PC-9 (cell line): Measurements from ENCODE around the gene ZFYVE27. TPM values are rescaled to one million over a fixed set of nuclear protein-coding genes. Genes with fewer than 3 reads are reported as not detected.

Experiments used
- BruUV-seq: library from RNA; stranded (reverse); fragments of 400-500 nt; replicated peaks from 2 replicates; lab custom pipeline; 2021; lab: Mats Ljungman, UMichigan
- CTCF ChIA-PET: fragments of 300-600 bp; sonication (Branson Sonifier 250); formaldehyde crosslinking; loops from one replicate; lab custom pipeline; 2022; ENCODE audit warnings: antibody characterized with exemption; lab: Charles Lee
- POLR2A ChIA-PET: fragments of 300-600 bp; sonication (Branson Sonifier 250); formaldehyde crosslinking; loops from one replicate; lab custom pipeline; 2022; ENCODE audit warnings: antibody characterized with exemption; ENCODE audit not compliant: unreplicated experiment; lab: Charles Lee
- DNase-seq, 2 experiments: peaks; one replicate each; pipeline versions ENCODE4 v3.0.0 to v3.0.0-alpha.2; 2015 to 2022; ENCODE audit warnings: mixed read lengths in 1 of 2
- H2AFZ ChIP-seq: fragments of 200-600 bp; sonication (generic); 2 replicates; pipeline ENCODE4 v1.8.1; 2017; ENCODE audit warnings: antibody characterized with exemption
- H3F3A ChIP-seq: fragments of 200-600 bp; sonication (generic); 2 replicates; pipeline ENCODE4 v1.8.1; 2017; ENCODE audit warnings: antibody characterized with exemption, mild to moderate bottlenecking, low read depth; ENCODE audit not compliant: insufficient read depth
- H3K27ac ChIP-seq: fragments of 200-600 bp; sonication (generic); 2 replicates; pipeline ENCODE4 v1.6.1; 2016; ENCODE audit warnings: mixed run types
- H3K27me3 ChIP-seq: fragments of 200-600 bp; sonication (generic); 2 replicates; pipeline ENCODE4 v1.6.1; 2016; ENCODE audit warnings: low read depth, mixed run types; ENCODE audit not compliant: insufficient read depth
- H3K36me3 ChIP-seq: fragments of 200-600 bp; sonication (generic); 2 replicates; pipeline ENCODE4 v1.6.1; 2016; ENCODE audit warnings: low read depth, mixed run types
- H3K4me1 ChIP-seq: fragments of 200-600 bp; sonication (generic); replicated peaks from 2 replicates; pipeline ENCODE4 v1.6.1; 2016; ENCODE audit warnings: mixed run types; ENCODE audit not compliant: insufficient read depth
- H3K4me2 ChIP-seq: fragments of 200-600 bp; sonication (generic); 2 replicates; pipeline ENCODE4 v1.6.1; 2017; ENCODE audit warnings: mixed run types
- H3K4me3 ChIP-seq: fragments of 200-600 bp; sonication (generic); 2 replicates; pipeline ENCODE4 v1.6.1; 2016; ENCODE audit warnings: mixed run types
- H3K79me2 ChIP-seq: fragments of 200-600 bp; sonication (generic); 2 replicates; pipeline ENCODE4 v1.6.1; 2017; ENCODE audit warnings: low read depth, mixed run types
- H3K9me2 ChIP-seq: fragments of 200-600 bp; sonication (generic); 2 replicates; pipeline ENCODE4 v1.8.1; 2017; ENCODE audit warnings: mild to moderate bottlenecking; ENCODE audit not compliant: insufficient read depth
- H3K9me3 ChIP-seq: fragments of 200-600 bp; sonication (generic); 2 replicates; pipeline ENCODE4 v1.8.1; 2016; ENCODE audit warnings: low read depth; ENCODE audit not compliant: insufficient read depth
- H4K20me1 ChIP-seq: fragments of 200-600 bp; sonication (generic); 2 replicates; pipeline ENCODE4 v1.8.1; 2017; ENCODE audit not compliant: insufficient read depth
- EZH2 ChIP-seq: fragments of 200-600 bp; sonication (generic); IDR thresholded peaks from 2 replicates; pipeline ENCODE4 v1.8.0; 2017; ENCODE audit warnings: antibody characterized with exemption, low read depth
- intact Hi-C: fragments of 100-400 bp; cut with micrococcal nuclease; formaldehyde crosslinking; loops from one replicate; pipeline ENCODE4 v1.10.0; 2022; ENCODE audit not compliant: unreplicated experiment
- total RNA-seq: library from RNA; stranded (reverse); gene quantifications from 2 replicates; pipeline ENCODE4 v1.2.3, GENCODE V29; 2021
- TF ChIP-seq, protein P1 (sequence below): fragments of 200-600 bp; sonication (generic); conservative IDR thresholded peaks from 2 replicates; pipeline ENCODE4 v1.6.1; 2017; ENCODE audit warnings: mixed run types, antibody characterized with exemption, mild to moderate bottlenecking, moderate library complexity

ZFYVE27 gene
- total RNA-seq, 1 experiment from 2014 or later = 21.6 TPM

GRCh38 chr10:97773096-97773495 is 36.2 kb downstream of the ZFYVE27 start:
- BruUV-seq = no TSS peak
- no peak overlapping the region for H3K4me3 ChIP-seq
- H4K20me1 ChIP-seq = no peaks in the 10 kb centered on the region
- H3K9me2 ChIP-seq = no peaks in the 10 kb centered on the region
- no peaks in the 10 kb centered on the region for H3F3A ChIP-seq
- H2AFZ ChIP-seq = no peak overlapping the region
- intact Hi-C loops = no loop called here
- no peaks in the 10 kb centered on the region for H3K79me2 ChIP-seq
- H3K4me2 ChIP-seq = no peak overlapping the region
- CTCF ChIA-PET = no interaction called here
- H3K36me3 ChIP-seq = no peaks in the 10 kb centered on the region
- POLR2A ChIA-PET = no interaction called here
- H3K4me1 ChIP-seq = no peaks in the 10 kb centered on the region
- no peak for DNase-seq
- H3K27ac ChIP-seq = no peak overlapping the region
- no peaks in the 10 kb centered on the region for H3K27me3 ChIP-seq
- TF ChIP-seq, protein P1, sequence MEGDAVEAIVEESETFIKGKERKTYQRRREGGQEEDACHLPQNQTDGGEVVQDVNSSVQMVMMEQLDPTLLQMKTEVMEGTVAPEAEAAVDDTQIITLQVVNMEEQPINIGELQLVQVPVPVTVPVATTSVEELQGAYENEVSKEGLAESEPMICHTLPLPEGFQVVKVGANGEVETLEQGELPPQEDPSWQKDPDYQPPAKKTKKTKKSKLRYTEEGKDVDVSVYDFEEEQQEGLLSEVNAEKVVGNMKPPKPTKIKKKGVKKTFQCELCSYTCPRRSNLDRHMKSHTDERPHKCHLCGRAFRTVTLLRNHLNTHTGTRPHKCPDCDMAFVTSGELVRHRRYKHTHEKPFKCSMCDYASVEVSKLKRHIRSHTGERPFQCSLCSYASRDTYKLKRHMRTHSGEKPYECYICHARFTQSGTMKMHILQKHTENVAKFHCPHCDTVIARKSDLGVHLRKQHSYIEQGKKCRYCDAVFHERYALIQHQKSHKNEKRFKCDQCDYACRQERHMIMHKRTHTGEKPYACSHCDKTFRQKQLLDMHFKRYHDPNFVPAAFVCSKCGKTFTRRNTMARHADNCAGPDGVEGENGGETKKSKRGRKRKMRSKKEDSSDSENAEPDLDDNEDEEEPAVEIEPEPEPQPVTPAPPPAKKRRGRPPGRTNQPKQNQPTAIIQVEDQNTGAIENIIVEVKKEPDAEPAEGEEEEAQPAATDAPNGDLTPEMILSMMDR = no peak
- TF ChIP-seq EZH2 = no peak
- H3K9me3 ChIP-seq = no peaks in the 10 kb centered on the region

DNA sequence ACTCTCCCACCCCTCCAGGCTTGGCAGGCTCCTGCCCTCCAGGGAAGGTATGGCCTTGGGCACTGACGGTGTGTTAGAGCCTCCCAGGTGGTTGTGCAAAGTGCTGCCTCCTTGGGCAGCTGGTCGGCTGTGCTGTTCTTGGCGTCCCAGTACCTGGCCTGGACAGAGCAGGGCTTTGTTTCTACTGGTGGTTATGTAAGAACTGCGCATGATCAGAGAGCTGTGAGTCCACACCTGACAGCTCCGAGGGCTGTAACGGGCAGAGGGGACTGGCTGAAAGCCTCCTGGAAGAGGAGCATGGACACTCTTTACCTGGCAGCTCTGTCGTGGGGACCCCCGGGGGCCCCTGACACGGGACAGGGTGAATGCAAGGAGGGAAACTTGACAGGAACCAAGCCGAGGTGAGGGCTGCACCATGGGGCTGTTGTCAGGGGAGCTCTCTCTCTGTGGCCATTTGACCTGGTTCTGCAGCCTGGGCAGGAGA is 37.9 kb downstream of the ZFYVE27 start:
- H3K4me3 ChIP-seq = no peak overlapping the region
- CTCF ChIA-PET = no interaction called here
- intact Hi-C loops = no loop called here
- POLR2A ChIA-PET = no interaction called here
- H3K27ac ChIP-seq = no peak overlapping the region
- no peaks in the 10 kb centered on the region for H3F3A ChIP-seq
- H2AFZ ChIP-seq = no peak overlapping the region
- no TSS peak for BruUV-seq
- no peaks in the 10 kb centered on the region for H3K9me3 ChIP-seq
- no peaks in the 10 kb centered on the region for H3K36me3 ChIP-seq
- H3K9me2 ChIP-seq = no peaks in the 10 kb centered on the region
- no peaks in the 10 kb centered on the region for H4K20me1 ChIP-seq
- H3K4me1 ChIP-seq = no peaks in the 10 kb centered on the region
- no peaks in the 10 kb centered on the region for H3K79me2 ChIP-seq
- TF ChIP-seq, protein P1 = no peak
- no peak for TF ChIP-seq EZH2
- no peak for DNase-seq
- H3K27me3 ChIP-seq = no peaks in the 10 kb centered on the region
- no peak overlapping the region for H3K4me2 ChIP-seq

- Histone ChIP-seq H3F3A (no peaks in the 10 kb centered on the region), H3K36me3 (no peaks in the 10 kb centered on the region), H3K79me2 (no peaks in the 10 kb centered on the region), H3K27me3 (no peaks in the 10 kb centered on the region), H3K9me2 (no peaks in the 10 kb centered on the region), H2AFZ (no peak overlapping the region), H4K20me1 (no peaks in the 10 kb centered on the region), H3K9me3 (no peaks in the 10 kb centered on the region), H3K4me1 (no peaks in the 10 kb centered on the region), H3K27ac (no peak overlapping the region), H3K4me3 (no peak overlapping the region), H3K4me2 (no peak overlapping the region)
- ChIA-PET CTCF (no interaction called here), POLR2A (no interaction called here)
- DNase-seq = no peak
- intact Hi-C loops = no loop called here
- no peak for TF ChIP-seq EZH2
- TF ChIP-seq, protein P1 = no peak
- no TSS peak for BruUV-seq
Measured at GRCh38 chr10:97777143-97777542, 40.2 kb downstream of the ZFYVE27 start.
